Measurements from ENCODE around the gene REEP6. TPM values are rescaled to one million over a fixed set of nuclear protein-coding genes. Genes with fewer than 3 reads are reported as not detected.
"Not testable (repeated sequence)": the region's sequence is repeated elsewhere in the genome, so short reads cannot be mapped to it uniquely, and the experiment has no call there.

Gene REEP6
- polyA plus RNA-seq, 1 donor: 228 TPM

DNA sequence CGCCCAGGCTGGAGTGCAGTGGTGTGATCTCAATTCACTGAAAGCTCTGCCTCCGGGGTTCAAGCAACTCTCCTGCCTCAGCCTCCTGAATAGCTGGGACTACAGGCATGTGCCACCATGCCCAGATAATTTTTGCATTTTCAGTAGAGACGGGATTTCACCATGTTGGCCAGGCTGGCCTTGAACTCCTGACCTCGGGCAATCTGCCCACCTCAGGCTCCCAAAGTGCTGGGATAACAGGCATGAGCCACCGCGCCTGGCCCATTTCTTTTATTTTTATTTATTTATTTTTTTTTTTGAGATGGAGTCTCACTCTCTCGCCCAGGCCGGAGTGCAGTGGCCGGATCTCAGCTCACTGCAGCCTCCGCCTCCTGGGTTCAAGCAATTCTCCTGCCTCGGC lies 48.8 kb downstream of the REEP6 start:
- H3K36me3 ChIP-seq (ENCODE audit: control insufficient read depth, insufficient read depth, low read length); H3K4me1 ChIP-seq (ENCODE audit: control insufficient read depth, insufficient read depth, low read length); H3K9me3 ChIP-seq (ENCODE audit: control insufficient read depth, low read depth, low read length); H3K4me3 ChIP-seq (ENCODE audit: low read length); H3K27ac ChIP-seq (ENCODE audit: low read length); DNase-seq: not testable (repeated sequence)
- WGBS (ENCODE audit: insufficient coverage, low lambda C conversion rate): no CpG with 5 or more reads among the region's 11 CpGs
- H3K27me3 ChIP-seq (ENCODE audit: control insufficient read depth, insufficient read depth, low read length): peaks cover 23% of the 10 kb centered on the region

DNA sequence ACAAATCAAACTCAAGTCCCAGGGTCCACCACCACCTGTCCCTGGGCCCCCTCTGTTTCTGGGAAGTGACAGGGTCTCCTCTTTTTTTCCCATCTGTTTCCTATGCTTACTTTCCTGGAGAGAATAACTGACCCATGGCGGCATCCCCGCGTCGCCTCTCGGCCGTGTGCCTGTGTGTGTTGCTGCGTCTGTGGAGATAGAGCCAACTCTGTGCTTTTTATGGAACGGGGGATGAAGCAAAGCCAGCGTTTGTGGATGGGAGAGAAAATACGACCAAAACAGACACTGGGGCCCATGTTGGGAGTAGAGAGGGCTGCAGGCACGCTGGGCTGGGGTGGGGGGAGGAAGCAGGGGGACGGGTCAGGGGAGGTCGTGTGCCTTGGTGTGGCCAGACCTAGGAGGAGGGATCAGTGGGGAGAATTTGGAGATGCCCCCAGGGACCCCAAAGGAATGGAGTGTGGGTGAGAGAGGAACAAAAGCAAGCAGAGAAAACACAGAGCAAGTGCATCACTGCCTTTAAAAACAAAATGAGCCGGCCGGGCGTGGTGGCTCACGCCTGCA lies 49.5 kb downstream of the REEP6 start:
- 100% methylated on average over 2 of the region's 17 CpGs for WGBS (ENCODE audit: insufficient coverage, low lambda C conversion rate)
- Histone ChIP-seq H3K4me1 (ENCODE audit: control insufficient read depth, insufficient read depth, low read length) (no peaks in the 10 kb centered on the region), H3K4me3 (ENCODE audit: low read length) (no peak overlapping the region), H3K36me3 (ENCODE audit: control insufficient read depth, insufficient read depth, low read length) (no peaks in the 10 kb centered on the region), H3K9me3 (ENCODE audit: control insufficient read depth, low read depth, low read length) (no peaks in the 10 kb centered on the region), H3K27ac (ENCODE audit: low read length) (no peak overlapping the region), H3K27me3 (ENCODE audit: control insufficient read depth, insufficient read depth, low read length) (peaks cover 23% of the 10 kb centered on the region)
- no peak for DNase-seq

Other genes starting within 250 kb of the REEP6 start
- gene ATP5F1D, start 249.4 kb upstream of the REEP6 start, polyA plus RNA-seq: 136 TPM
- 110 TPM for gene MIDN, start 242.6 kb upstream of the REEP6 start, polyA plus RNA-seq
- 564 TPM for gene CIRBP, start 221.8 kb upstream of the REEP6 start, polyA plus RNA-seq
- gene FAM174C, start 215.7 kb upstream of the REEP6 start, polyA plus RNA-seq: 37.4 TPM
- gene EFNA2, start 205.3 kb upstream of the REEP6 start, polyA plus RNA-seq: 25.6 TPM
- gene NDUFS7, start 107.3 kb upstream of the REEP6 start, polyA plus RNA-seq: 91.9 TPM
- 16.0 TPM for gene GAMT, start 89.6 kb upstream of the REEP6 start, polyA plus RNA-seq
- gene DAZAP1, start 83.6 kb upstream of the REEP6 start, polyA plus RNA-seq: 97.8 TPM
- 1,404 TPM for gene RPS15, start 52.8 kb upstream of the REEP6 start, polyA plus RNA-seq
- 5.6 TPM for gene APC2, start 41.1 kb upstream of the REEP6 start, polyA plus RNA-seq
- 29.8 TPM for gene C19orf25, start 12.0 kb upstream of the REEP6 start, polyA plus RNA-seq
- 4.7 TPM for gene PCSK4, start 831 bp upstream of the REEP6 start, polyA plus RNA-seq
- 24.9 TPM for gene ADAMTSL5, start 21.8 kb downstream of the REEP6 start, polyA plus RNA-seq
- gene PLK5, start 32.9 kb downstream of the REEP6 start, polyA plus RNA-seq: 0.09 TPM
- 17.8 TPM for gene MEX3D, start 77.1 kb downstream of the REEP6 start, polyA plus RNA-seq
- gene MBD3, start 101.7 kb downstream of the REEP6 start, polyA plus RNA-seq: 59.1 TPM
- 124 TPM for gene UQCR11, start 114.3 kb downstream of the REEP6 start, polyA plus RNA-seq
- 74.3 TPM for gene TCF3, start 161.4 kb downstream of the REEP6 start, polyA plus RNA-seq